HepG2 (cell line): ENCODE results near the gene PIK3R5.

Experiments
- CHCHD3 ChIP-seq: sonication (generic); formaldehyde crosslinking; IDR thresholded peaks from 2 replicates; pipeline ENCODE4 v1.8.0; 2022; ENCODE audit warnings: mild to moderate bottlenecking, missing genetic modification reagents, moderate library complexity
- TF ChIP-seq, protein P1 (sequence below): sonication (generic); formaldehyde crosslinking; IDR thresholded peaks from 2 replicates; pipeline ENCODE4 v1.5.0; 2020; ENCODE audit warnings: mild to moderate bottlenecking, missing genetic modification reagents, moderate library complexity

DNA sequence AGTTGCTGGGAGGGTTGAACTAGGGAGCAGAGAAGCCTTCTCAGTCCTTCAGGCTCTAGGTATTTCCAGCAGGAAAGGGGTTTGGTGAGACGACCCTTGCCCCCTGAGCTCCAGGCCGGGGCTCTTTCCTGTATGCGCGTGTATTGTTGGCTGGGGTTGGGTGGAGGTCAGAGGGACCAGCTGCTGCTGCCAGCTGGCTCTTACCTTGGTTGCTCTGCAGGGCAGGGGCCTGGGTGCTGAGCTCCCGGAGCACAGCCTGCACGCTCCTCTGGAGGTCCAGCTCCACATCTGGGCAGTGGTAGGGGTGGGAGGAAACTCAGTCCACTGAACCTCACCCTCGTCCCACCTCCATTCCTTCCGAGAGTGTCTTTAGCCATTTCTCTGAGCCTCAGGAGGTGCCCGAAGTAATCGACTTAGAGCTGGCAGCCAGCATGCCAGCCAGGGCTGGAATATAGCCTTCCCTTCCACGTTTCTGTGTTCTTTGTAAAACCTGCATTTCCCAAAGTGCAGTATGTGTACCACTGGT, 126.0 kb downstream of the PIK3R5 start:
- TF ChIP-seq, protein P1, sequence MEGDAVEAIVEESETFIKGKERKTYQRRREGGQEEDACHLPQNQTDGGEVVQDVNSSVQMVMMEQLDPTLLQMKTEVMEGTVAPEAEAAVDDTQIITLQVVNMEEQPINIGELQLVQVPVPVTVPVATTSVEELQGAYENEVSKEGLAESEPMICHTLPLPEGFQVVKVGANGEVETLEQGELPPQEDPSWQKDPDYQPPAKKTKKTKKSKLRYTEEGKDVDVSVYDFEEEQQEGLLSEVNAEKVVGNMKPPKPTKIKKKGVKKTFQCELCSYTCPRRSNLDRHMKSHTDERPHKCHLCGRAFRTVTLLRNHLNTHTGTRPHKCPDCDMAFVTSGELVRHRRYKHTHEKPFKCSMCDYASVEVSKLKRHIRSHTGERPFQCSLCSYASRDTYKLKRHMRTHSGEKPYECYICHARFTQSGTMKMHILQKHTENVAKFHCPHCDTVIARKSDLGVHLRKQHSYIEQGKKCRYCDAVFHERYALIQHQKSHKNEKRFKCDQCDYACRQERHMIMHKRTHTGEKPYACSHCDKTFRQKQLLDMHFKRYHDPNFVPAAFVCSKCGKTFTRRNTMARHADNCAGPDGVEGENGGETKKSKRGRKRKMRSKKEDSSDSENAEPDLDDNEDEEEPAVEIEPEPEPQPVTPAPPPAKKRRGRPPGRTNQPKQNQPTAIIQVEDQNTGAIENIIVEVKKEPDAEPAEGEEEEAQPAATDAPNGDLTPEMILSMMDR = no peak
- TF ChIP-seq CHCHD3 (CRISPR knock-in tag) = no peak
